Loucy (cell line): ENCODE measurements around the gene ARL8B.
A peak's percentile ranks its signal among the peaks of the same experiment; 100 is the strongest.

Experiments used
- H2AFZ ChIP-seq: fragments of 200-600 bp; sonication (generic); 2 replicates; pipeline ENCODE4 v1.6.0; 2016; ENCODE audit warnings: antibody characterized with exemption, mild to moderate bottlenecking, low read length, moderate library complexity
- H3F3A ChIP-seq: fragments of 200-600 bp; 2 replicates; pipeline ENCODE4 v1.6.0; 2016; ENCODE audit warnings: antibody characterized with exemption, low read depth, mild to moderate bottlenecking
- H3K27me3 ChIP-seq: fragments of 200-600 bp; sonication (generic); 2 replicates; pipeline ENCODE4 v1.6.1; 2014; ENCODE audit warnings: low read length, mild to moderate bottlenecking; ENCODE audit not compliant: insufficient read depth, poor library complexity, severe bottlenecking
- H3K36me3 ChIP-seq: fragments of 200-600 bp; sonication (generic); 2 replicates; pipeline ENCODE4 v1.6.1; 2016; ENCODE audit warnings: low read length; ENCODE audit not compliant: insufficient read depth
- H3K4me1 ChIP-seq: fragments of 200-600 bp; sonication (generic); 2 replicates; pipeline ENCODE4 v1.5.1; 2014; ENCODE audit warnings: low read length, mild to moderate bottlenecking; ENCODE audit not compliant: insufficient read depth, poor library complexity, severe bottlenecking
- H3K4me2 ChIP-seq: fragments of 200-600 bp; sonication (generic); 2 replicates; pipeline ENCODE4 v1.6.0; 2014; ENCODE audit warnings: antibody characterized with exemption, low read length, low read depth, mild to moderate bottlenecking; ENCODE audit not compliant: poor library complexity, severe bottlenecking
- H3K4me3 ChIP-seq: fragments of 200-600 bp; sonication (generic); 2 replicates; pipeline ENCODE4 v1.5.1; 2014; ENCODE audit warnings: low read length, mild to moderate bottlenecking, mixed read lengths; ENCODE audit not compliant: poor library complexity, severe bottlenecking
- H3K79me2 ChIP-seq: fragments of 200-600 bp; sonication (generic); 2 replicates; pipeline ENCODE4 v1.6.1; 2014; ENCODE audit warnings: low read length; ENCODE audit not compliant: insufficient read depth
- H3K9ac ChIP-seq: fragments of 200-600 bp; sonication (generic); 2 replicates; pipeline ENCODE4 v1.6.0; 2014; ENCODE audit warnings: mild to moderate bottlenecking, low read depth, low read length, moderate library complexity; ENCODE audit not compliant: poor library complexity, severe bottlenecking
- H3K9me2 ChIP-seq: fragments of 200-600 bp; sonication (generic); replicated peaks from 2 replicates; pipeline ENCODE4 v1.6.1; 2016; ENCODE audit warnings: low read depth, low read length, mixed read lengths
- H3K9me3 ChIP-seq: fragments of 200-600 bp; sonication (generic); 2 replicates; pipeline ENCODE4 v1.6.1; 2014; ENCODE audit warnings: mild to moderate bottlenecking, antibody characterized with exemption, low read length, low read depth; ENCODE audit not compliant: insufficient read depth
- H4K20me1 ChIP-seq: fragments of 200-600 bp; sonication (generic); 2 replicates; pipeline ENCODE4 v1.6.0; 2014; ENCODE audit warnings: antibody characterized with exemption, low read length, mild to moderate bottlenecking; ENCODE audit not compliant: insufficient read depth, poor library complexity, severe bottlenecking
- EZH2phosphoT487 ChIP-seq: fragments of 200-600 bp; IDR thresholded peaks from 2 replicates; pipeline ENCODE4 v1.6.1; 2018; ENCODE audit warnings: antibody characterized with exemption, mild to moderate bottlenecking, moderate library complexity, borderline replicate concordance
- TF ChIP-seq, protein P1 (sequence below): fragments of 200-600 bp; sonication (generic); conservative IDR thresholded peaks from 2 replicates; pipeline ENCODE4 v1.5.1; 2014; ENCODE audit warnings: mild to moderate bottlenecking, antibody characterized with exemption, low read length

The ARL8B gene

DNA sequence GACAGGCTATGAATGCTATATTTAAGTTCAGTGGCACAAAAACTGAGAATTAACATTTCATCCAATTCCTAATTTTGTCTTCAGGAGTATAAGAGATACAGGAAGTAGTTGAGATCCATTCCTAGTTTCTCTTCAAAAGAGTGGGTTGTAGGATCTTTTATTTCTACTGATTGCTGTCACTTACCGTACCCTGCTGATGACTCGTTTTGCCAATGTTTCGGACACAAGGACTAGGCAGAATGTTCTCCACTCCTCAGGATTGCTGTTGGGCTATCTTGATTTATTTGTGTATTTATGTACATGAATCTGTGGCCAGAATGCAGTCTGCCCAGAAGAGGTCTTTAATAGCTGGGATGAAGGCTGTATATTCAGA is 11.9 kb downstream of the ARL8B start:
- Histone ChIP-seq H3K4me1 (peaks cover 8% of the 10 kb centered on the region), H3K4me3 (no peak overlapping the region), H4K20me1 (peaks cover 31% of the 10 kb centered on the region), H3K9me2 (no peaks in the 10 kb centered on the region), H3K4me2 (no peak overlapping the region), H3K27me3 (no peaks in the 10 kb centered on the region), H2AFZ (no peak overlapping the region), H3K9me3 (no peaks in the 10 kb centered on the region), H3K9ac (no peak overlapping the region), H3K79me2 (peaks cover 86% of the 10 kb centered on the region), H3K36me3 (peaks cover 3% of the 10 kb centered on the region; the same call in 1 of the 2 replicates), H3F3A (no peaks in the 10 kb centered on the region)
- no peak for TF ChIP-seq EZH2phosphoT487
- TF ChIP-seq, protein P1, sequence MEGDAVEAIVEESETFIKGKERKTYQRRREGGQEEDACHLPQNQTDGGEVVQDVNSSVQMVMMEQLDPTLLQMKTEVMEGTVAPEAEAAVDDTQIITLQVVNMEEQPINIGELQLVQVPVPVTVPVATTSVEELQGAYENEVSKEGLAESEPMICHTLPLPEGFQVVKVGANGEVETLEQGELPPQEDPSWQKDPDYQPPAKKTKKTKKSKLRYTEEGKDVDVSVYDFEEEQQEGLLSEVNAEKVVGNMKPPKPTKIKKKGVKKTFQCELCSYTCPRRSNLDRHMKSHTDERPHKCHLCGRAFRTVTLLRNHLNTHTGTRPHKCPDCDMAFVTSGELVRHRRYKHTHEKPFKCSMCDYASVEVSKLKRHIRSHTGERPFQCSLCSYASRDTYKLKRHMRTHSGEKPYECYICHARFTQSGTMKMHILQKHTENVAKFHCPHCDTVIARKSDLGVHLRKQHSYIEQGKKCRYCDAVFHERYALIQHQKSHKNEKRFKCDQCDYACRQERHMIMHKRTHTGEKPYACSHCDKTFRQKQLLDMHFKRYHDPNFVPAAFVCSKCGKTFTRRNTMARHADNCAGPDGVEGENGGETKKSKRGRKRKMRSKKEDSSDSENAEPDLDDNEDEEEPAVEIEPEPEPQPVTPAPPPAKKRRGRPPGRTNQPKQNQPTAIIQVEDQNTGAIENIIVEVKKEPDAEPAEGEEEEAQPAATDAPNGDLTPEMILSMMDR, result no peak

DNA sequence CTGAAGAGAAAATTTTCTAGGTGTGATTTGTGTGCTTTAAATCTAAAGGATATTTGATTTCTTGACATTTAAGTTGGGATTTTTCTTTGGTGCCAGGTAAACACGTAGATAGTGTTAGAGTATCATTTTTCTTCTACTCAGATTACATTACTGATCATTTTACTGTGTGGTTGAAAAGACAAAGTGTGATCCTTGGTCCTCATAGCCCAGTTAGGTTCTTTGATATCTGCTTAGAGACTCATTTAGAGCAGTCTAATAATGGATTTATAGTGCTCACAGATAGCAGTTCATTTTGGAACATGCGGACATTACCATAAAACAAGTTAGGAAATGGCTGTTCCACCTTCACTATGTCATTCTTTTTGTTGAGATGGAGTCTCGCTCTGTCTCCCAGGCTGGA is 12.4 kb downstream of the ARL8B start:
- Histone ChIP-seq H3K4me1 (peaks cover 8% of the 10 kb centered on the region), H3K9me3 (no peaks in the 10 kb centered on the region), H3K79me2 (peaks cover 86% of the 10 kb centered on the region), H3K36me3 (peaks cover 1% of the 10 kb centered on the region; the same call in 1 of the 2 replicates), H3F3A (no peaks in the 10 kb centered on the region), H4K20me1 (peaks cover 31% of the 10 kb centered on the region), H2AFZ (no peak overlapping the region), H3K9ac (no peak overlapping the region), H3K9me2 (no peaks in the 10 kb centered on the region), H3K4me2 (no peak overlapping the region), H3K27me3 (no peaks in the 10 kb centered on the region), H3K4me3 (no peak overlapping the region)
- no peak for TF ChIP-seq EZH2phosphoT487
- TF ChIP-seq, protein P1, result no peak

DNA sequence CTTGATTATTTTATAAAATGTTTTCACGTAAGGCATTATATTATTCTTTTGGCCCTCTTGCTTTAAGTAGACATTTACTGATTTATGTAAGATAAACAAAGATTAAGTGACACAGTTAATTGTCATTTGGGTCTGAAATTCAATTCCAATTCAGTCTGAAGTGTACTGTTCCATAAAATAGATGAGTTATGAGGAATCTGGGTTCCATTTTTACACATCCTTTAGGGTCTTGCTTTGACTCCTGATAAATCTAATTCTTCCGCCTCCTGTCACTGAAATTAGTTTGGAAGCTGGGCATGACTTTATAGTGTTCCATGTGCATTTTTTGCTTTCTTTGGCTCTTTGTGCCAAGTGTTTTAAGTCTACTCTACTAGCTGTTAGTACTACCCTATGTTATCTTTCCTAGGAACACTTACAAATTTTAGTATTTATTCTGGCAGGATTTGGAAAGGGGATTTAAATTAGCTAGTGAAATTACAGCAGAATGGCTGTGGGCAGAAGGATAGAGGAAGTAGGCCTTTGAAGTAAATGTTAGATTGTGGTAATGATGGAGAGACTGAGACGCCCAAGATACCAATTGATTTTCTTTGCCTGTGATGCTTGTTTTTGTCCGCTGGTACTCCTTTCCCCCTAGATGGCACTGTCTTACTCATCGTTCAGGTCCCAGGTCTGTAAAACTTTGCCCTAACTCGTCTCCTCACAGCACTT is 14.3 kb downstream of the ARL8B start:
- peaks cover 8% of the 10 kb centered on the region for H3K4me1 ChIP-seq
- H3K9ac ChIP-seq, result no peak overlapping the region
- no peaks in the 10 kb centered on the region for H3F3A ChIP-seq
- peaks cover 31% of the 10 kb centered on the region for H4K20me1 ChIP-seq
- no peaks in the 10 kb centered on the region for H3K27me3 ChIP-seq
- H3K9me2 ChIP-seq, result no peaks in the 10 kb centered on the region
- H3K9me3 ChIP-seq, result no peaks in the 10 kb centered on the region
- H3K79me2 ChIP-seq, result peaks cover 89% of the 10 kb centered on the region
- H3K4me2 ChIP-seq, result peak overlapping the region; percentile 6
- TF ChIP-seq EZH2phosphoT487, result no peak
- TF ChIP-seq, protein P1, result peak; percentile 89
- H3K36me3 ChIP-seq, result no peaks in the 10 kb centered on the region; the same call in 1 of the 2 replicates
- no peak overlapping the region for H2AFZ ChIP-seq
- no peak overlapping the region for H3K4me3 ChIP-seq
